Occipital lobe (tissue), 2 donors: ENCODE data around the gene UBE4B. TPM values are rescaled to one million over a fixed set of nuclear protein-coding genes. Genes with fewer than 3 reads are reported as not detected.
"Not testable (repeated sequence)": the region's sequence is repeated elsewhere in the genome, so short reads cannot be mapped to it uniquely, and the experiment has no call there.

Source experiments
- DNase-seq: peaks from one replicate; lab custom pipeline; 2025; lab: John Stamatoyannopoulos, UW
- total RNA-seq: library from RNA; depleted of rRNA; stranded (reverse); fragments of >200 nt; gene quantifications from one replicate; pipeline ENCODE4 v1.2.3, GENCODE V29; 2014

UBE4B gene
- total RNA-seq, 1 donor from 2014 or later, result 35.4 TPM

- DNase-seq, result no peak
These were observed 37.4 kb downstream of the UBE4B start for GRCh38 chr1:10070206-10070605.

- DNase-seq, result no peak
These were observed 38.9 kb downstream of the UBE4B start for GRCh38 chr1:10071640-10072039.

- not testable (repeated sequence) for DNase-seq
These were observed 40.6 kb downstream of the UBE4B start for GRCh38 chr1:10073371-10073770.

- DNase-seq, result peak; percentile 35
These were observed 41.5 kb downstream of the UBE4B start for GRCh38 chr1:10074059-10074851.

- DNase-seq, result no peak
These were observed 42.3 kb downstream of the UBE4B start for GRCh38 chr1:10074852-10075730.

- DNase-seq, result no peak
These were observed 43.0 kb downstream of the UBE4B start for GRCh38 chr1:10075732-10076131.

- no peak for DNase-seq
These were observed 45.7 kb downstream of the UBE4B start for GRCh38 chr1:10078494-10078893.

- DNase-seq, result no peak
These were observed 47.8 kb downstream of the UBE4B start for GRCh38 chr1:10080523-10080922.

- DNase-seq, result no peak
These were observed 50.2 kb downstream of the UBE4B start for GRCh38 chr1:10082785-10083479.

GRCh38 chr1:10084045-10084444 lies 51.3 kb downstream of the UBE4B start:
- no peak for DNase-seq

- DNase-seq, result no peak
These were observed 52.3 kb downstream of the UBE4B start for GRCh38 chr1:10085076-10085475.

GRCh38 chr1:10087210-10087609 lies 54.5 kb downstream of the UBE4B start:
- DNase-seq, result no peak

GRCh38 chr1:10101929-10102328 lies 69.2 kb downstream of the UBE4B start:
- DNase-seq, result no peak

- DNase-seq, result no peak
These were observed 70.4 kb downstream of the UBE4B start for GRCh38 chr1:10103193-10103592.

GRCh38 chr1:10104834-10105233 lies 72.1 kb downstream of the UBE4B start:
- DNase-seq, result no peak

GRCh38 chr1:10105484-10105883 lies 72.7 kb downstream of the UBE4B start:
- DNase-seq, result peak; percentile 9

GRCh38 chr1:10106241-10106640 lies 73.5 kb downstream of the UBE4B start:
- no peak for DNase-seq

- no peak for DNase-seq
These were observed 74.2 kb downstream of the UBE4B start for GRCh38 chr1:10106756-10107475.

- not testable (repeated sequence) for DNase-seq
These were observed 74.7 kb downstream of the UBE4B start for GRCh38 chr1:10107476-10107847.

- peak; percentile 17 for DNase-seq
These were observed 75.4 kb downstream of the UBE4B start for GRCh38 chr1:10108134-10108663.
